ENCODE results near the gene ZNF654. TPM values are rescaled to one million over a fixed set of nuclear protein-coding genes. Genes with fewer than 3 reads are reported as not detected.
"Not testable (repeated sequence)": the region's sequence is repeated elsewhere in the genome, so short reads cannot be mapped to it uniquely, and the experiment has no call there.

Gene ZNF654
- total and polyA plus RNA-seq, 4 experiments from 2014 or later = 5.9 to 30.3 (median 19.5) TPM

GRCh38 chr3:88118603-88119002 is 59.5 kb downstream of the ZNF654 start:
- H3K27me3 ChIP-seq (ENCODE audit: insufficient read depth, low read length); POLR2A ChIA-PET (ENCODE audit: partially characterized antibody): not testable (repeated sequence)

GRCh38 chr3:88123526-88123925 is 64.5 kb downstream of the ZNF654 start:
- no peak overlapping the region for H3K4me3 Mint-ChIP-seq
- Histone ChIP-seq H3K4me1 (ENCODE audit: insufficient read depth, low read length) (no peaks in the 10 kb centered on the region), H3K9me3 (ENCODE audit: control insufficient read depth in 1 of 2, low read length in 2 of 2) (no peaks in the 10 kb centered on the region), H3K27me3 (ENCODE audit: insufficient read depth, low read length) (no peaks in the 10 kb centered on the region), H3K36me3 (ENCODE audit: insufficient read depth, low read length) (no peaks in the 10 kb centered on the region), H3K4me3 (ENCODE audit: low read length in 2 of 2) (no peak overlapping the region), H3K27ac (ENCODE audit: low read depth, low read length) (no peak overlapping the region)
- H3K4me1 Mint-ChIP-seq = peaks cover 0 to 12% (median 9%) of the 10 kb centered on the region in 4 donors
- H3K36me3 Mint-ChIP-seq = peaks cover 6 to 20% of the 10 kb centered on the region in 2 donors
- H3K9me3 Mint-ChIP-seq = no peaks in the 10 kb centered on the region
- intact Hi-C loops (cut with micrococcal nuclease) = no loop called here
- DNase-seq = no peak
- no peaks in the 10 kb centered on the region for H3K27me3 Mint-ChIP-seq
- peak overlapping the region in 1 of 7 donors; percentile 31 for H3K27ac Mint-ChIP-seq
- CTCF ChIA-PET (ENCODE audit: partially characterized antibody) = interaction anchor here (1.2 to 4.2 kb wide), 2 partner anchors 11 to 772 kb away, joined by 4 to 16 read pairs; no protein-coding TSS in a partner anchor
- POLR2A ChIA-PET (ENCODE audit: partially characterized antibody) = interaction anchor here (1.5 kb wide), 1 partner anchor 18 kb away, joined by 3 read pairs; no protein-coding TSS in a partner anchor

More at GRCh38 chr3:88118603-88119002, 59.5 kb downstream of the ZNF654 start:
- H3K4me1 ChIP-seq (ENCODE audit: insufficient read depth, low read length); DNase-seq; H3K27me3 Mint-ChIP-seq; H3K4me3 ChIP-seq (ENCODE audit: low read length in 2 of 2); H3K27ac ChIP-seq (ENCODE audit: low read depth, low read length); H3K9me3 Mint-ChIP-seq; H3K9me3 ChIP-seq (ENCODE audit: control insufficient read depth in 1 of 2, low read length in 2 of 2); H3K27ac Mint-ChIP-seq; H3K36me3 ChIP-seq (ENCODE audit: insufficient read depth, low read length); intact Hi-C loops (cut with micrococcal nuclease); H3K4me3 Mint-ChIP-seq: not testable (repeated sequence)
- Mint-ChIP-seq H3K36me3 (peaks cover 38 to 40% of the 10 kb centered on the region in 2 donors), H3K4me1 (peaks cover 3 to 16% (median 10%) of the 10 kb centered on the region in 4 donors)
- CTCF ChIA-PET (ENCODE audit: partially characterized antibody) = interaction anchor here (2.0 kb wide), 1 partner anchor 768 kb away, joined by 5 read pairs; no protein-coding TSS in a partner anchor

- ChIA-PET POLR2A (ENCODE audit: partially characterized antibody) (interaction anchor here (0.9 kb wide), 1 partner anchor 18 kb away, joined by 3 read pairs; the partner anchor contains the start of gene C3orf38), CTCF (ENCODE audit: partially characterized antibody) (interaction anchor here (1.0 to 1.7 kb wide), 3 partner anchors 10 to 49 kb away, joined by 3 to 4 read pairs (median 3); no protein-coding TSS in a partner anchor)
- no peaks in the 10 kb centered on the region for H3K9me3 ChIP-seq (ENCODE audit: control insufficient read depth in 1 of 2, low read length in 2 of 2)
- peaks cover 22% of the 10 kb centered on the region for H3K36me3 ChIP-seq (ENCODE audit: insufficient read depth, low read length)
- intact Hi-C loops (cut with micrococcal nuclease) = no loop called here
- Mint-ChIP-seq H3K9me3 (no peaks in the 10 kb centered on the region), H3K27me3 (no peaks in the 10 kb centered on the region), H3K27ac (peak overlapping the region in 1 of 7 donors; percentile 42), H3K4me1 (peaks cover 0 to 9% (median 2%) of the 10 kb centered on the region in 4 donors), H3K36me3 (peaks cover 20 to 50% of the 10 kb centered on the region in 2 donors), H3K4me3 (no peak overlapping the region)
- no peaks in the 10 kb centered on the region for H3K4me1 ChIP-seq (ENCODE audit: insufficient read depth, low read length)
- H3K27ac ChIP-seq (ENCODE audit: low read depth, low read length) = no peak overlapping the region
- no peak for DNase-seq
- no peaks in the 10 kb centered on the region for H3K27me3 ChIP-seq (ENCODE audit: insufficient read depth, low read length)
- H3K4me3 ChIP-seq (ENCODE audit: low read length in 2 of 2) = no peak overlapping the region
These were observed 72.6 kb downstream of the ZNF654 start for GRCh38 chr3:88131695-88132094.

- CTCF ChIA-PET (ENCODE audit: partially characterized antibody) = interaction anchor here (2.0 kb wide), 1 partner anchor 20 kb away, joined by 6 read pairs; no protein-coding TSS in a partner anchor
- H3K27ac Mint-ChIP-seq = peak overlapping the region in 1 of 7 donors; percentile 13
- no peak for DNase-seq
- H3K27ac ChIP-seq (ENCODE audit: low read depth, low read length) = no peak overlapping the region
- no peaks in the 10 kb centered on the region for H3K27me3 Mint-ChIP-seq
- no peaks in the 10 kb centered on the region for H3K9me3 ChIP-seq (ENCODE audit: control insufficient read depth in 1 of 2, low read length in 2 of 2)
- POLR2A ChIA-PET (ENCODE audit: partially characterized antibody) = interaction anchor here (0.7 to 0.9 kb wide), 2 partner anchors 17 to 73 kb away, joined by 3 read pairs; partner anchors contain the start of gene C3orf38
- H3K4me3 ChIP-seq (ENCODE audit: low read length in 2 of 2) = no peak overlapping the region
- no peaks in the 10 kb centered on the region for H3K4me1 ChIP-seq (ENCODE audit: insufficient read depth, low read length)
- H3K4me1 Mint-ChIP-seq = peaks cover 0 to 5% (median 0%) of the 10 kb centered on the region in 4 donors
- intact Hi-C loops (cut with micrococcal nuclease) = no loop called here
- no peak overlapping the region for H3K4me3 Mint-ChIP-seq
- H3K9me3 Mint-ChIP-seq = no peaks in the 10 kb centered on the region
- H3K27me3 ChIP-seq (ENCODE audit: insufficient read depth, low read length) = no peaks in the 10 kb centered on the region
- H3K36me3 Mint-ChIP-seq = peaks cover 20 to 49% of the 10 kb centered on the region in 2 donors
- H3K36me3 ChIP-seq (ENCODE audit: insufficient read depth, low read length) = peaks cover 22% of the 10 kb centered on the region
These were observed 73.8 kb downstream of the ZNF654 start for GRCh38 chr3:88132894-88133293.

GRCh38 chr3:88133711-88134263 is 74.7 kb downstream of the ZNF654 start:
- Mint-ChIP-seq H3K4me3 (no peak overlapping the region), H3K36me3 (peaks cover 21 to 51% of the 10 kb centered on the region in 2 donors), H3K27ac (peak overlapping the region in 2 of 7 donors; percentile 24 to 39), H3K27me3 (no peaks in the 10 kb centered on the region), H3K9me3 (no peaks in the 10 kb centered on the region), H3K4me1 (peaks cover 0 to 5% (median 0%) of the 10 kb centered on the region in 4 donors)
- Histone ChIP-seq H3K36me3 (ENCODE audit: insufficient read depth, low read length) (peaks cover 23% of the 10 kb centered on the region), H3K27ac (ENCODE audit: low read depth, low read length) (no peak overlapping the region), H3K4me1 (ENCODE audit: insufficient read depth, low read length) (no peaks in the 10 kb centered on the region), H3K27me3 (ENCODE audit: insufficient read depth, low read length) (no peaks in the 10 kb centered on the region), H3K9me3 (ENCODE audit: control insufficient read depth in 1 of 2, low read length in 2 of 2) (no peaks in the 10 kb centered on the region), H3K4me3 (ENCODE audit: low read length in 2 of 2) (no peak overlapping the region)
- DNase-seq = no peak
- intact Hi-C loops (cut with micrococcal nuclease) = no loop called here
- ChIA-PET CTCF (ENCODE audit: partially characterized antibody) (interaction anchor here (2.0 kb wide), 1 partner anchor 20 kb away, joined by 6 read pairs; no protein-coding TSS in a partner anchor), POLR2A (ENCODE audit: partially characterized antibody) (no interaction called here)

- H3K27me3 ChIP-seq (ENCODE audit: insufficient read depth, low read length) = no peaks in the 10 kb centered on the region
- H3K4me1 ChIP-seq (ENCODE audit: insufficient read depth, low read length) = no peaks in the 10 kb centered on the region
- H3K27me3 Mint-ChIP-seq = no peaks in the 10 kb centered on the region
- H3K9me3 Mint-ChIP-seq = no peaks in the 10 kb centered on the region
- peaks cover 11% of the 10 kb centered on the region for H3K36me3 ChIP-seq (ENCODE audit: insufficient read depth, low read length)
- H3K4me3 ChIP-seq (ENCODE audit: low read length in 2 of 2) = no peak overlapping the region
- H3K4me3 Mint-ChIP-seq = no peak overlapping the region
- H3K9me3 ChIP-seq (ENCODE audit: control insufficient read depth in 1 of 2, low read length in 2 of 2) = no peaks in the 10 kb centered on the region
- POLR2A ChIA-PET (ENCODE audit: partially characterized antibody) = interaction anchor here (1.2 kb wide), 1 partner anchor 13 kb away, joined by 4 read pairs; no protein-coding TSS in a partner anchor
- DNase-seq = no peak
- intact Hi-C loops (cut with micrococcal nuclease) = no loop called here
- CTCF ChIA-PET (ENCODE audit: partially characterized antibody) = interaction anchor here (0.6 kb wide), 1 partner anchor 18 kb away, joined by 3 read pairs; no protein-coding TSS in a partner anchor
- peaks cover 2 to 10% (median 4%) of the 10 kb centered on the region in 4 donors for H3K4me1 Mint-ChIP-seq
- no peak overlapping the region for H3K27ac ChIP-seq (ENCODE audit: low read depth, low read length)
- peaks cover 33 to 57% of the 10 kb centered on the region in 2 donors for H3K36me3 Mint-ChIP-seq
- no peak overlapping the region for H3K27ac Mint-ChIP-seq
These were observed 78.8 kb downstream of the ZNF654 start for GRCh38 chr3:88137836-88138235.

GRCh38 chr3:88141458-88142083 is 82.5 kb downstream of the ZNF654 start:
- peak overlapping the region in 3 of 7 donors; percentile 11 to 24 (median 18) for H3K27ac Mint-ChIP-seq
- no peak for DNase-seq

More at GRCh38 chr3:88141458-88142083, 82.5 kb downstream of the ZNF654 start:
- ChIA-PET CTCF (ENCODE audit: partially characterized antibody) (no interaction called here), POLR2A (ENCODE audit: partially characterized antibody) (no interaction called here)
- H3K4me3 ChIP-seq (ENCODE audit: low read length in 2 of 2) = no peak overlapping the region
- no peaks in the 10 kb centered on the region for H3K4me1 ChIP-seq (ENCODE audit: insufficient read depth, low read length)
- H3K27me3 ChIP-seq (ENCODE audit: insufficient read depth, low read length) = no peaks in the 10 kb centered on the region
- Mint-ChIP-seq H3K9me3 (no peaks in the 10 kb centered on the region), H3K4me3 (no peak overlapping the region), H3K27me3 (no peaks in the 10 kb centered on the region), H3K36me3 (peaks cover 18 to 37% of the 10 kb centered on the region in 2 donors), H3K4me1 (peaks cover 2 to 6% (median 4%) of the 10 kb centered on the region in 4 donors)
- H3K27ac ChIP-seq (ENCODE audit: low read depth, low read length) = no peak overlapping the region
- H3K9me3 ChIP-seq (ENCODE audit: control insufficient read depth in 1 of 2, low read length in 2 of 2) = no peaks in the 10 kb centered on the region
- peaks cover 7% of the 10 kb centered on the region for H3K36me3 ChIP-seq (ENCODE audit: insufficient read depth, low read length)
- intact Hi-C loops (cut with micrococcal nuclease) = no loop called here
